K562 (cell line): Measurements from ENCODE around the gene SLC27A2. TPM values are rescaled to one million over a fixed set of nuclear protein-coding genes. Genes with fewer than 3 reads are reported as not detected.

Experiments
- BACH1 ChIP-seq: fragments of 200-800 bp; sonication (Bioruptor generic); IDR thresholded peaks from 2 replicates; pipeline ENCODE4 v1.6.1; 2016; ENCODE audit warnings: missing genetic modification characterization, missing compliant biosample characterization
- BCL6 ChIP-seq: fragments of 250-450 bp; sonication (Bioruptor Pico); IDR thresholded peaks from 2 replicates; pipeline ENCODE4 v1.4.0; 2020
- CBFA2T2 ChIP-seq: fragments of 450-650 bp; conservative IDR thresholded peaks from 2 replicates; pipeline ENCODE4 v1.6.1; 2017; ENCODE audit warnings: mild to moderate bottlenecking
- FOXJ3 ChIP-seq: sonication (generic); formaldehyde crosslinking; IDR thresholded peaks from 2 replicates; pipeline ENCODE4 v1.4.0; 2020; ENCODE audit warnings: mild to moderate bottlenecking, missing genetic modification reagents
- GATA2 ChIP-seq: sonication (generic); formaldehyde crosslinking; IDR thresholded peaks from 2 replicates; pipeline ENCODE4 v1.4.0; 2020; ENCODE audit warnings: mild to moderate bottlenecking, missing genetic modification reagents
- LCOR ChIP-seq: sonication (generic); formaldehyde crosslinking; IDR thresholded peaks from 2 replicates; pipeline ENCODE4 v1.8.0; 2022; ENCODE audit warnings: mild to moderate bottlenecking, missing genetic modification reagents
- MNT ChIP-seq, 2 experiments: fragments of 450-650 bp; conservative IDR thresholded peaks; 2 replicates each; pipeline ENCODE4 v1.6.1; 2017; ENCODE audit warnings: mild to moderate bottlenecking in 2 of 2, moderate library complexity in 2 of 2
- NR2C1 ChIP-seq, 2 experiments: fragments of 450-650 bp; IDR thresholded peaks; 2 replicates each; pipeline ENCODE4 v1.6.1; 2017; ENCODE audit warnings: mild to moderate bottlenecking in 2 of 2, antibody characterized with exemption in 1 of 2, inconsistent platforms in 1 of 2, missing compliant biosample characterization in 1 of 2, missing genetic modification characterization in 1 of 2
- POLR2AphosphoS5 ChIP-seq: IDR thresholded peaks from 2 replicates; pipeline ENCODE4 v1.6.1; 2011; ENCODE audit warnings: mild to moderate bottlenecking, low read depth, low read length, moderate library complexity; ENCODE audit not compliant: control insufficient read depth, insufficient read depth
- PYGO2 ChIP-seq: fragments of 450-650 bp; IDR thresholded peaks from 2 replicates; pipeline ENCODE4 v1.6.1; 2016; ENCODE audit warnings: mild to moderate bottlenecking, missing genetic modification characterization, moderate library complexity, missing compliant biosample characterization
- TBL1XR1 ChIP-seq, 2 experiments: IDR thresholded peaks; 2 replicates each; pipeline ENCODE4 v1.6.1; 2012; ENCODE audit warnings: improper control_type of control experiment in 2 of 2, low read length in 2 of 2, mild to moderate bottlenecking in 1 of 2
- TCFL5 ChIP-seq: fragments of 250-450 bp; sonication (Bioruptor Pico); conservative IDR thresholded peaks from 2 replicates; pipeline ENCODE4 v1.6.1; 2021; ENCODE audit warnings: mild to moderate bottlenecking, moderate library complexity, matching md5 sums
- TEAD2 ChIP-seq: fragments of 450-650 bp; IDR thresholded peaks from 2 replicates; pipeline ENCODE4 v1.6.1; 2016; ENCODE audit warnings: missing genetic modification characterization, control low read depth, missing compliant biosample characterization
- TRIM24 ChIP-seq, 2 experiments: fragments of 450-650 bp; IDR thresholded peaks; 2 replicates each; pipeline ENCODE4 v1.6.1; 2016
- TRIM25 ChIP-seq: fragments of 450-650 bp; IDR thresholded peaks from 2 replicates; pipeline ENCODE4 v1.7.0; 2016; ENCODE audit warnings: borderline replicate concordance
- VEZF1 ChIP-seq: fragments of 200-800 bp; sonication (Bioruptor generic); IDR thresholded peaks from 2 replicates; pipeline ENCODE4 v1.6.1; 2017; ENCODE audit warnings: missing genetic modification characterization, missing compliant biosample characterization
- ZBTB5 ChIP-seq: fragments of 450-650 bp; IDR thresholded peaks from 2 replicates; pipeline ENCODE4 v1.6.1; 2017; ENCODE audit warnings: antibody characterized with exemption
- ZC3H11A ChIP-seq: IDR thresholded peaks from 2 replicates; pipeline ENCODE4 v1.6.1; 2012; ENCODE audit warnings: low read depth, low read length, improper control_type of control experiment
- ZNF134 ChIP-seq: fragments of 250-450 bp; sonication (Bioruptor Pico); conservative IDR thresholded peaks from 2 replicates; pipeline ENCODE4 v1.4.0; 2020
- ZNF316 ChIP-seq: fragments of 450-650 bp; IDR thresholded peaks from 2 replicates; pipeline ENCODE4 v1.6.1; 2016
- ZNF384 ChIP-seq: IDR thresholded peaks from 2 replicates; pipeline ENCODE4 v1.6.1; 2012; ENCODE audit warnings: low read depth, low read length, improper control_type of control experiment
- ZNF511 ChIP-seq: sonication (generic); formaldehyde crosslinking; IDR thresholded peaks from 2 replicates; pipeline ENCODE4 v1.8.0; 2022; ENCODE audit warnings: mild to moderate bottlenecking, missing genetic modification reagents
- polyA plus RNA-seq, 8 experiments: library from polyadenylated mRNA; depleted of rRNA in 4 of 8; stranded (reverse) in 5 of 8; unstranded in 3 of 8; fragments of >200 nt; fragmentation: Nextera tagmentation in 2 of 8; fragmentation: Illumina TruSeq in 1 of 8; extraction: Ambion mirVana in 2 of 8; extraction: Trizol in 1 of 8; gene quantifications; 2 replicates each; pipeline versions ENCODE4 v1.2.1 to v1.2.3, GENCODE V29; 2011 to 2014; ENCODE audit warnings: inconsistent platforms in 1 of 8, missing spikeins in 1 of 8
- total RNA-seq, 7 experiments: library from RNA; depleted of rRNA in 6 of 7; stranded (reverse); fragments of >200 nt in 6 of 7; fragmentation: Illumina TruSeq in 2 of 7; extraction: Trizol in 2 of 7; gene quantifications; 2 replicates each; pipeline versions ENCODE4 v1.2.1 to v1.2.3, GENCODE V29; 2011 to 2021; ENCODE audit warnings: low replicate concordance in 1 of 7

Gene SLC27A2
- total and polyA plus RNA-seq, 9 of the 15 experiments (the other 6 are each of a cell fraction or from before 2014, with no cell fraction given), result 4.9 to 38.0 (median 22.7) TPM

GRCh38 chr15:50260969-50261496 lies 79.0 kb downstream of the SLC27A2 start (continued):
- TF ChIP-seq NR2C1 (IDR thresholded peaks at IDR 0.05), result no peak
- TF ChIP-seq NR2C1 (tag; IDR thresholded peaks at IDR 0.05), result peak; percentile 16; the same call in 1 of the 2 replicates
- TF ChIP-seq ZC3H11A, result no peak; the same call in 1 of the 2 replicates
- peak; percentile 96 for TF ChIP-seq CBFA2T2
- peak; percentile 72; the same call in 1 of the 2 replicates for TF ChIP-seq POLR2AphosphoS5
- TF ChIP-seq ZBTB5, result peak; percentile 70; the same call in 1 of the 2 replicates
- peak; percentile 53 to 90; a peak in 3 of 4 replicates for TF ChIP-seq TBL1XR1 (IDR thresholded peaks at IDR 0.05; ENCODE audit: low read length in 2 of 2)
- TF ChIP-seq BCL6 (CRISPR knock-in tag), result no peak
- peak; percentile 73 for TF ChIP-seq VEZF1 (CRISPR knock-in tag)
- TF ChIP-seq ZNF384, result no peak
- TF ChIP-seq TCFL5, result no peak
- peak; percentile 88 for TF ChIP-seq PYGO2 (tag)
- TF ChIP-seq TRIM25, result no peak
- TF ChIP-seq FOXJ3, result no peak
- peak; percentile 54 for TF ChIP-seq BACH1 (tag)
- TF ChIP-seq ZNF134, result peak; percentile 60
- TF ChIP-seq MNT (conservative IDR thresholded peaks at IDR 0.05), result peak in 1 of 2 experiments; percentile 56; a peak in 2 of 4 replicates
- TF ChIP-seq TRIM24 (IDR thresholded peaks at IDR 0.05), result peak; percentile 79 to 85
- peak; percentile 73 for TF ChIP-seq ZNF316
- peak; percentile 79; the same call in 1 of the 2 replicates for TF ChIP-seq LCOR (CRISPR knock-in tag)
- TF ChIP-seq TEAD2 (tag), result peak; percentile 89
- TF ChIP-seq GATA2 (CRISPR knock-in tag), result peak; percentile 74
- TF ChIP-seq ZNF511 (CRISPR knock-in tag), result no peak
